ENCODE data around the gene FKBP9.

FKBP9 gene

GRCh38 chr7:33009734-33010133 lies 52.5 kb downstream of the FKBP9 start:
- no peak for DNase-seq

- no peak for DNase-seq
Observed at GRCh38 chr7:33012364-33012763, 55.1 kb downstream of the FKBP9 start.

- no peak for DNase-seq
Observed at GRCh38 chr7:33024189-33024757, 67.0 kb downstream of the FKBP9 start.

- no peak for DNase-seq
Observed at GRCh38 chr7:33035776-33036175, 78.5 kb downstream of the FKBP9 start.

- DNase-seq = no peak
Observed at GRCh38 chr7:33038639-33039038, 81.4 kb downstream of the FKBP9 start.

- peak; percentile 13 to 46 for DNase-seq
Observed at GRCh38 chr7:33039257-33039902, 82.1 kb downstream of the FKBP9 start.

- DNase-seq = no peak
Observed at GRCh38 chr7:33039903-33040292, 82.7 kb downstream of the FKBP9 start.

GRCh38 chr7:33040803-33041516 lies 83.7 kb downstream of the FKBP9 start:
- DNase-seq = peak; percentile 48 to 51

GRCh38 chr7:33041631-33042428 lies 84.6 kb downstream of the FKBP9 start:
- DNase-seq = no peak

- no peak for DNase-seq
Observed at GRCh38 chr7:33043501-33044400, 86.5 kb downstream of the FKBP9 start.

GRCh38 chr7:33044401-33044718 lies 87.1 kb downstream of the FKBP9 start:
- no peak for DNase-seq

- no peak for DNase-seq
Observed at GRCh38 chr7:33044986-33045385, 87.7 kb downstream of the FKBP9 start.

- DNase-seq = no peak
Observed at GRCh38 chr7:33048257-33048656, 91.0 kb downstream of the FKBP9 start.

GRCh38 chr7:33048704-33049103 lies 91.5 kb downstream of the FKBP9 start:
- no peak for DNase-seq

- peak; percentile 70 to 86 for DNase-seq
Observed at GRCh38 chr7:33050535-33051318, 93.5 kb downstream of the FKBP9 start.

- DNase-seq = no peak
Observed at GRCh38 chr7:33053721-33054120, 96.5 kb downstream of the FKBP9 start.

- peak in 1 of 2 donors; percentile 20 for DNase-seq
Observed at GRCh38 chr7:33054261-33054964, 97.2 kb downstream of the FKBP9 start.

- no peak for DNase-seq
Observed at GRCh38 chr7:33055158-33055557, 97.9 kb downstream of the FKBP9 start.

Data from inflammatory macrophage (primary cell).